Measurements from ENCODE around the gene DGKE.
A peak's percentile ranks its signal among the peaks of the same experiment; 100 is the strongest.

DGKE gene

DNA sequence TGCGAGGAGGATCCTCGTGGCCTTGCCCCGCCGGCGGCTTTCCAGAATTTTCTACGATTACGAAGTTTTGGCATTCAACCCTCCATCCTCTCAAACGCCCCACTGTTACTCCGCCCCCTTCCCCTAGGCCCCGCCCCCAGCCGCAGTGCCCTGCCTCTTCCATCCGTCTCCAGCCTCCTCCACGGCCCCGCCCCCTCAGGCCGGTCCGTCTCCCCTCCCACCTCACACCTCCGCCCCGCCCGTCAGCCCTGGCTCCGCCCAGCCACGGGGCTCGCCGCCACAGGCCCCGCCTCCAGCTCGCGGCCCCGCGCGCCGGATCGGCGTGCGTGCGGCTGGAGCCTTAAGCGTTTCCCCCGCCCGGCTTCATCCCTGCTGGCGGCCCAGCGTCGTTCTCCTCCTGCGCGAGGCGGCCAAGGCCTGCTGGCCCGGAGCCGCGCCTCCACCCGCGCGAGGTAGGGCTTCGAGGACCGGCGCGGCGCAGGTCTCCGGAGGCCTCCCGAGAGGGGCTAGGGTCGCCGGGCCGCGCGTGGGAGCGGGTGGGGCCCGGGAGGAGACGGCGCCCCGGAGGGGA lies at the start of gene DGKE, which contains the start of gene C17orf67:
TSS of gene DGKE (plus strand) at position 343 of the 571 bp plus-strand sequence. CDS start 645 bp downstream, outside the sequence.
TSS of gene C17orf67 (minus strand) at position 112 of the 571 bp plus-strand sequence. CDS start 18,110 bp downstream, outside the sequence.
- DNase-seq: peak; percentile 57

GRCh38 chr17:56785405-56785804 lies 48.5 kb upstream of the DGKE start:
- no peak for DNase-seq

DNA sequence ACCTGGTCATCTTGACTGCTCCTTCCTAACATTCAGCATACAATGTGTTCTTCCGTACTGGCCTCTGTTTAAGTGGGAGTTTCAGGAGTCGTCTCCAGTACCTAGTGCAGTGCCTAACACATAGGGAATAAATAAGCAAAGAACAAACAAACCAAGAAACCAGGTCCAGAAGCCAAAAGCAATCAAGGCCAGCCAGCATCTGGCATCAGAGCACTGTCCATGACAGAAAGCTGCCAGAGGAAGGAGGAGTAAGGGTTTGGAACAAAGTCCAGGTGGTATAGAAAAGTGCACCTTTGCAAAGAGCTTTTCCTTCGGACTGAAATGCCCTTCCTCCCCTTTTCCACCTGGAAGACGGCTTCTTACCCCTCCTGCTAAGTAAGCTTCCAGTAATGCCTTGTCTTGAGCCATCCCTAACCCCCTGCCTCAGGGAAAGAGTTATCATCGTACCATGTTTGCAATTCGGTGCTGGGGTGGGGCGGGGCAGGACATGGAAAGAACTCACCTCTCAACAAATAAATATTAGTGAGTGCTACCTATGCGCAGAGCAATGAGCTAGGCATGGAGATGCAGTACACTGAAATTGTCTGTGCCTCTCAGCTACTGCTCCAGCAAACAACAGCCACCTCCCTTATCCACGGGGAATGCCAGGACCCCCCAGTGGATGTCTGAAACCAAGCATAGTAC lies 47.8 kb upstream of the DGKE start:
- no peak for DNase-seq

DNA sequence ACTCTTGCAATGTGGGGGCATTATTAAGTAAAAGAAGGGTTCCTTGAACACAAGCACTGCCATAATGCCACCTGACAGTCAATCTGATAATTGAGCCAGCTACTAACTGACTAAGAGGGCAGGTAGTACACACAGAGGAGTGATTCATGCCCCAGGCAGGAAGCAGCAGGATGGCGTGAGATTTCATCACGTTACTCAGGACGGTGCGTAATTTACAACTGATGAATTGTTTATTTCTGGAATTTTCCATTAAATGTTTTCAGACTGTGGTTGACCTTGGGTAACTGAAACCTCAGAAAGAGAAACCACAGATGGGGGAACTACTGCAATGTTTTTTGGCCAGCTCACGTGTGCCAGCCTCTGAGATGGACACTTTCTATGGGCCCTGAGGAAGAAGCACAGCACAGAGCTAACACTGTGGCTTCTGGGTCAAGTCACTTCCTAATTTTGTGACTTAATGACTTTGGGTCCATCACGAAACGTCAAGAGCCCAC lies 46.9 kb upstream of the DGKE start:
- no peak for DNase-seq

- no peak for DNase-seq
Measured at GRCh38 chr17:56792267-56792666, 41.7 kb upstream of the DGKE start.

- no peak for DNase-seq
Measured at GRCh38 chr17:56793531-56793930, 40.4 kb upstream of the DGKE start.

DNA sequence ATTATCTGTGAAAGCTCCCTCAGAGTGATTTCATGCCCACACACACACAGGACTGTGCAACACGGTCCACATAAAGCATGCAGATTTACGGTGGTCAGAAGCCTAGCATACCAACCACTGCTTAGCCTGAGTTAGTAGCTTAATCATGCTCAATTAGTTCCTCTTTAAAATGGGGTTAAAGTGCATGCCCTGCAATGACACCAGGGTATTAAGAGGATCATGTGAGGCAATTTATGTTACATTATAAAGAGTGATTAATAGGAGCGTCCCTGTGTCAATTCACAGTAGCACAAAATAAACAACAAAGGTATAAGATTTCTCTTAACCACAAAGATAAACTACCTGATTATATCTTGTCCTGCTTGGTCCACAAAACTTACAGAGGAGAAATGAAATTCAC lies 40.0 kb upstream of the DGKE start:
- DNase-seq: no peak

- no peak for DNase-seq
Measured at GRCh38 chr17:56795221-56795865, 38.6 kb upstream of the DGKE start.

- DNase-seq: no peak
Measured at GRCh38 chr17:56796536-56796935, 37.4 kb upstream of the DGKE start.

- DNase-seq: no peak
Measured at GRCh38 chr17:56798916-56799315, 35.0 kb upstream of the DGKE start.

DNA sequence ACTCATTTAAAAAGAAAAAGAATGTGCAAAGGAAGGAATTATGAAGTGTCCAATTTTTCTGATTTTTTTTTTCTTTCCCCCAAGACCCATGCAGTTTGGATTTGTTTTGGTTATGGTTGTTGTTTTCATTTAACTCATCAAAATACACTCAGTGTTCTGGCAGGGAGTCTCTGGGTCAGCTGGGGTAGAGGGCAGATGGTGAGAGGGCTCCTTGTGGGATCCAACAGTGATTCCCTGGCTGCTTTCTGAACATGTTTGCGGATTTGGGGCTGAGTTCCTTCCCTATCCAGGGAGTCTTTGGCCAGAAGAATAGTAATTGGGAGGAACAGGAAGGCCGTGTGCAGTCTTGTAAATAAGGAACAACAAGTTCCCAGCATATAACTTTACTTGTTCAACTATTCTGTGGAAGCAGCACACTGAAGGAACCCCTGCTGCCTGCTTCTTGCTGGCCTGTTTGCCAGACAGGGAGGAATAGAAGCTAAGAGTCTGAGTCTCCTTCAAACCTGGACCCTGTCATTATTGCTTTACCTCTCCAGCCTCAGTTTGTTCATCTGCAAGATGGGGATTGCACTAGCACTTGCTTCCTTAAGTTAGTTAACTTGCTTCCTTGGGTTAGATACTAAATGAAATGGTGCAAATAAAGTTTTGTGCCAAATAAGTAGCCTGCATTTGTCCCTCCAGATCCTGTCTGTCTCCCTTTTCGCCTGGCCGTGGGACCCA lies 32.3 kb upstream of the DGKE start:
- no peak for DNase-seq

DNA sequence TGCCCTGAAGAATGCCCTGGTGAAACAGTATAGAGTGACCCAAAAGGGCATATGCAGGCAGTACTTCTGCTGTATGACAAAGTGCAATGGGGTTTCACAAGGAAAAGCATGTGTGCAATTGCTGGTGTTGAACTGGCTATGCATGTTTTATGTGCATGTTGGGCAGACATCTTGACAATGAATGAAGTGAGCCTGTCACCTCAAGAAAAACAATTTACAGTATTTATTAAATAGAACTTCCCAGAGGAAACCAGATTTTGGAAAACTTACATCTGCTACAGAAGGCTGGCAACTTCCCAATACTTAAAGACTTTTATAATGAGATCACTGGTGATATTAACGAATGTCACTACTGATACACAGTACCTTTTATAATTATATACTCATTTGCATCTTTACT lies 30.9 kb upstream of the DGKE start:
- DNase-seq: no peak

GRCh38 chr17:56804454-56804853 lies 29.5 kb upstream of the DGKE start:
- no peak for DNase-seq

- no peak for DNase-seq
Measured at GRCh38 chr17:56806949-56807348, 27.0 kb upstream of the DGKE start.

GRCh38 chr17:56807723-56808122 lies 26.2 kb upstream of the DGKE start:
- no peak for DNase-seq

DNA sequence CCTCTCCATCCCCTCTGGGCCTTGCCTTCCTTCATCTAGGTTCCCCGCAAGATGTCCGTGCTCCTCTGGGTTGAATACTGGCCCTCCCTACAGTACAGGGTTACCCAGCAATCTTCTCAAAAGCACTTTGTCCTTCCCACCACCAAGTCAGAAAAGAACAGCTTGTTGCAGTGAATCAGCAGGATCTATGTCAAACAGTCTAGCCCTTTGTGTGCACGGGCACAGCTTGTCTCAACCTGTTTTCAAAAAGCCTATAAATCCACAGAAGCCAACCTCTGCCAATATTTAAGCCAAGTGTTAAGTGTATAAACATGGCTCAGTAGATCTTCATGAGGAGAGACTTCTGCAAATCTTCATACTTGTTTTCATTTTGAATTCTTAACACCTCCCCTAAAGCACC lies 25.4 kb upstream of the DGKE start:
- no peak for DNase-seq

DNA sequence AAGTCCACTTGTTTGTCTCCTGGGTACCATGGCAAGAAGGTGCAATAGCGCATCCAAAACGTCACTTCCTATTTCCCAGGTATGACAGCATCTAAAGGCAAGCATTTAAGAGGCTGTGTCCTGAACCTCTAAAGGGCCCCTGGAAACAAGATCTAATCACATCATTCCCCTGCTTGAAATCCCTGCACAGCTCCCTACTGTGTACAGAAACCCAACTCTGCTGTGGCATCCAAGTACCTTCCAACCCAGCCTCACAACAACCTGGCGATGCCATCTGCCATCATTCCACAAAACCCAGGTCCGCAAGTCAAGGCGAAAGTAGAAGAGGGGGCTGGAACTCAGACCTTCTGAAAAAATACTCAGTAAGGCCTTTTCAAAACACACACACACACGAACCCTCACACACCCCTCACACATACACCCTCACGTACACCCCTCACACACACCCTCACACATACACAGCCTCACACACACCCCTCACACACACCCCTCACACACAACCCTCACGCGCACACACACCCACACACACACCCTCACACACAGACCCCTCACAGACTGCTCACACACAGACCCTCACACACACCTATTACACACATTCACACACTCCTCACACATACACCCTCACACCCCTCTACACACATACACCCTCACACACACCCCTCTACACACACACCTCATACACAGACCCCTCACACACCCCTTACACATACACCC lies 24.7 kb upstream of the DGKE start:
- DNase-seq: peak; percentile 79

DNA sequence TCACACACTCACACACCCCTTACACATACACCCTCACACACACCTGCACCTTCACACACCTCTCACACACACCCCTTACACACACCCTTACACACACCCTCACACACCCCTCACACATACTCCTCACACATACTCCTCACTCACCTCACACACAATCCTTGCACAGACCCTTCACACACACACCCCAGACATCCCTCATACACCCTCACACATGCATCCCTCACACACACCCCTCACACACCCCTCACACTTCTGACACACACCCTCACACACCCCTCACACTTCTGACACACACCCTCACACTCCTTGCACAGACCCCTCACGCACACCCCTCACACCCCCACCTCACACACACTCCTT lies 24.2 kb upstream of the DGKE start:
- DNase-seq: no peak

DNA sequence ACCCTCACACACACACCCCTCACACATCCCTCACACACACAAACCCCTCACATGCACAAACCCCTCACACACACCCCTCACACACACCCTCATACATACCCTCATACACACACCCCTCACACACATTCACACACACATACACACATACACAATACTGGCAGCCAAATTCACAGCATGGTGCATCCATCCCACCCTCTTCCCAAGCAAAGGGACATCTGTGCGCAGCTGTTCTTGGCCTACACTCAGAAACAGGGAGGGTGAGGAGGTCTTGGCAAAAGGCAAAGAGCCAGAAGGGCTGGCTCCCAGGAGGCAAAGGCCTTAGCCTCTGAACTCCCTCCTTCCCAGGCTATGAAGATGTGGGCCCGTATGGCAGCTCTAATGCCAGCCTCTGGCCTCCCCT lies 23.6 kb upstream of the DGKE start:
- DNase-seq: no peak

DNA sequence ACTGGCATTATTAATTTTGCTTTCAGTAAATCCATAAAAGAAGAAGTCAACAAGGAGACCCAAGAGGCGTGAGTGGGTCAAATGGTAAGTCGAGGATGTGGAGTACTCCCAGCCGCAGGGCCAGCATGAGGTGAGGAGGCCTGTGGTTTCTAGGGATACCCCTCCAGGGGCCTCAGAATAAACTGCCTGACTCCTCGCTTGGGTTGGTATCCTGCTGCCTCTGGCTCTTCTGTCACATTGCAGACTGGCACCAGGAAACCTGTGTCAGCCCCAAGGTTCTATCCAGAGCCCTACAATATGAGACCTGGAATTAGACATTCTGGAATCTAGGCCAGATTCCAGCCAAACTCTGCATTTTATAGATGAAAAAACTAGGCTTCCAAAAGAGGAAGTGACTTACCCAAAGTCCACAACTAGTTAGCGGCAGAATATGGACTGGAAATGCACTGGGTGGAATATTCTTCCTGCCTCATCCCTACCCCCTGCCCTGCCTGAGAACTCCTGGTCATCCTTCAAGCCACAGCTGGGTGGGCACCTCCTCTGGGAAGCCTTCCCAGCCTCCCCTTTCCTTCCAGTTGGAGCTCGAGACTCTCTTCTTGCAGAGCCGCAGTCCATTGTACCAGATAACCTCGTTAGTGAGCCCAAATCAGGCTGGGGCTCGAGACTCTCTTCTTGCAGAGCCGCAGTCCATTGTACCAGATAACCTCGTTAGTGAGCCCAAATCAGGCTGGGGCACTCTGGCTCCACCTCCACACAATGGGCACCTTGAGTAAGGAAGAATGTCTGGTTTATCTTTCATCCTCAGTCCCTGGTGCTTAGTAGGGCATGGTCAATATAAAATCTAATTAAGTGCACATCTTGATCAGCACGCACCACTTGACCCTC lies 22.8 kb upstream of the DGKE start:
- no peak for DNase-seq

DNA sequence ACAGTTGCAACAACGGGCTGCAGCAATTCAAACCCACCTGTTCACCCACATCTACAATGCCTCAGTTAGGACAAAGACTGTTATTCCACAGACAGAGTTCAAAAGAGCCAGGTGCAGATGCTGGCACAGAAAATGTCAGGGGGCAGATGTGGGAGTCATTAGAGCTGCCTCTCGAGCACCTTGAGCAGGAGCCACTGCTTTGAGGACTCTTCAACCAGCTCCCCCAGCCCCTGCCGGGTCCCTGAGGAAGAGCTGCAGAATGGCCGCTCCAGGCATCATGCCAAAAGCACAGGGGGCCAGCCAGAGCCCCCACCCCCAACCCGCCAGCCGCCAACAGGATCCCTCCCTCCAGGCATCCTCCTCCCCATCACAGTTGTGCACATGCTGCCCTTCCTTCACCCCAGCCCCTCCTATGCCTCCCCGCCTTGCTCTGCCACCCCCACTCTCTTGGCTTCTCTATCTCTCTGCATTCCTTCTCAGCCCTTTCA lies 21.0 kb upstream of the DGKE start:
- DNase-seq: peak; percentile 97

DNA sequence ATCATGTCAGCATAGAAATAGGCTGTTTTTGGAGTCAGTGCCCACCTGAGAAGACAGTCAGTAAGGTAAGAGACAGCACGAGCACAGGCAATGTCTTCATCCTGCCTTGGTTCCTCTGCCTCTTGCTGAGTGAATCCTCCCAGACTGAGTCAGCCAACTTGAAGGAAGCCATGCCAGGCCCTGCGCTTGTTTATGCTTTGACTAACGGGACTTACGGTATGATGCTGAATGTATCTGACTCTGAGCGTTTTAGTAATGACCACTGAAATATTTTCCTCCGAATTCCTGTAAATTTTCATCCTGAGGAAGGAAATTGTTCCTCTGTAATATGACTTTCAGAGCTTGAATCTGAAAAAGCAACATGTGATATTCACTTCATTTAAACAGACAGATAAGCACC lies 18.2 kb upstream of the DGKE start:
- DNase-seq: no peak

All from NCI-H524 treated with DMSO at 0.1 percent for 48 hours (cell line).